Natural killer cell (primary cell): ENCODE measurements around the gene HPSE. TPM values are rescaled to one million over a fixed set of nuclear protein-coding genes. Genes with fewer than 3 reads are reported as not detected.

Experiments
- ATAC-seq, 3 donors: fragments of 150-1000 bp in 2 of 3; fragments of 200-7000 bp in 1 of 3; cut with Tn5 transposase; 1 replicate in 1 of 3; 2 replicates in 2 of 3; pipeline ENCODE4 v1.10.0; 2021; ENCODE audit warnings: mild to moderate bottlenecking in 2 of 3, moderate library complexity in 2 of 3
- DNase-seq, 2 donors: peaks; one replicate each; pipeline versions ENCODE4 v3.0.0 to v3.0.0-alpha.2; 2013 to 2021; ENCODE audit warnings: mixed read lengths in 1 of 2
- H3K27ac ChIP-seq: one replicate; pipeline ENCODE4 v1.5.1; 2013; ENCODE audit warnings: mild to moderate bottlenecking, low read length
- H3K27me3 ChIP-seq: one replicate; pipeline ENCODE4 v1.6.1; 2013; ENCODE audit warnings: low read length; ENCODE audit not compliant: control insufficient read depth, insufficient read depth
- H3K36me3 ChIP-seq: one replicate; pipeline ENCODE4 v1.6.1; 2013; ENCODE audit warnings: low read length; ENCODE audit not compliant: control insufficient read depth, insufficient read depth
- H3K4me1 ChIP-seq: one replicate; pipeline ENCODE4 v1.6.1; 2013; ENCODE audit warnings: low read length; ENCODE audit not compliant: control insufficient read depth, insufficient read depth
- H3K4me3 ChIP-seq: one replicate; pipeline ENCODE4 v1.5.1; 2013; ENCODE audit warnings: low read length
- H3K9me3 ChIP-seq: one replicate; pipeline ENCODE4 v1.6.1; 2013; ENCODE audit warnings: low read length; ENCODE audit not compliant: control insufficient read depth, insufficient read depth
- H3K27ac Mint-ChIP-seq, 2 donors: one replicate each; pipeline ENCODE4 v1.8.0; 2022; ENCODE audit warnings: mild to moderate bottlenecking in 2 of 2, mixed read lengths in 2 of 2, moderate library complexity in 1 of 2
- H3K27me3 Mint-ChIP-seq, 2 donors: one replicate each; pipeline ENCODE4 v1.8.0; 2022; ENCODE audit warnings: low read depth in 2 of 2, mixed read lengths in 2 of 2
- H3K36me3 Mint-ChIP-seq: one replicate; pipeline ENCODE4 v1.8.0; 2022; ENCODE audit warnings: mixed read lengths
- H3K4me1 Mint-ChIP-seq, 2 donors: one replicate each; pipeline ENCODE4 v1.8.0; 2022; ENCODE audit warnings: mixed read lengths in 2 of 2
- H3K4me3 Mint-ChIP-seq: one replicate; pipeline ENCODE4 v1.8.0; 2022; ENCODE audit warnings: mild to moderate bottlenecking, moderate library complexity, mixed read lengths
- H3K9me3 Mint-ChIP-seq, 2 donors: one replicate each; pipeline ENCODE4 v1.8.0; 2022; ENCODE audit warnings: mixed read lengths in 2 of 2
- CTCF ChIP-seq: fragments of 200-600 bp; IDR thresholded peaks from one replicate; pipeline ENCODE4 v1.8.0; 2022; ENCODE audit warnings: antibody characterized with exemption
- WGBS: methylation state at CpG from one replicate; pipeline ENCODE4 v1.1.7; 2013; ENCODE audit warnings: missing lambda C conversion rate; ENCODE audit not compliant: insufficient coverage; 5-methylcytosine and 5-hydroxymethylcytosine counted together
- intact Hi-C: fragments of 100-400 bp; cut with micrococcal nuclease; formaldehyde crosslinking; loops from one replicate; pipeline ENCODE4 v1.14.2; 2022
- total RNA-seq, 4 donors: library from RNA; stranded (reverse); fragments of 120-200 nt in 1 of 4; gene quantifications; one replicate each; pipeline versions ENCODE4 v1.2.3 to v1.2.4, GENCODE V29; 2013 to 2022

The HPSE gene
- total RNA-seq, 3 donors from 2014 or later (not counting 1 experiment from before 2014, with no cell fraction given) = 0.89 to 2.6 (median 1.5) TPM

GRCh38 chr4:83342476-83342875, 7.8 kb upstream of the HPSE start:
- Mint-ChIP-seq H3K9me3 (no peaks in the 10 kb centered on the region), H3K27me3 (peaks cover 24 to 33% of the 10 kb centered on the region in 2 donors), H3K36me3 (no peaks in the 10 kb centered on the region), H3K4me1 (peaks cover 21 to 23% of the 10 kb centered on the region in 2 donors), H3K4me3 (no peak overlapping the region), H3K27ac (no peak overlapping the region)
- DNase-seq = no peak
- intact Hi-C loops = no loop called here
- Histone ChIP-seq H3K27me3 (peaks cover 9% of the 10 kb centered on the region), H3K4me1 (peaks cover 13% of the 10 kb centered on the region), H3K4me3 (no peak overlapping the region), H3K27ac (no peak overlapping the region), H3K9me3 (peaks cover 20% of the 10 kb centered on the region), H3K36me3 (no peaks in the 10 kb centered on the region)
- no peak for TF ChIP-seq CTCF
- WGBS = 58% methylated on average over 2 of the region's 3 CpGs
- no peak for ATAC-seq

GRCh38 chr4:83340692-83341343, 6.2 kb upstream of the HPSE start:
- H3K9me3 Mint-ChIP-seq = no peaks in the 10 kb centered on the region
- H3K4me1 ChIP-seq = peaks cover 13% of the 10 kb centered on the region
- no peak overlapping the region for H3K27ac ChIP-seq
- peak overlapping the region; percentile 32 for H3K4me3 Mint-ChIP-seq
- intact Hi-C loops = no loop called here
- peak overlapping the region; percentile 12 to 75 for H3K27ac Mint-ChIP-seq
- no peak for TF ChIP-seq CTCF
- WGBS = 0% methylated on average over 1 of the region's 2 CpGs
- peaks cover 23 to 25% of the 10 kb centered on the region in 2 donors for H3K4me1 Mint-ChIP-seq
- H3K27me3 Mint-ChIP-seq = peaks cover 26 to 42% of the 10 kb centered on the region in 2 donors
- H3K9me3 ChIP-seq = peaks cover 11% of the 10 kb centered on the region
- ATAC-seq (peak; percentile 67 to 93 (median 93)), DNase-seq (peak in 1 of 2 donors; percentile 63)
- no peak overlapping the region for H3K4me3 ChIP-seq
- H3K27me3 ChIP-seq = peaks cover 9% of the 10 kb centered on the region
- no peaks in the 10 kb centered on the region for H3K36me3 ChIP-seq
- no peaks in the 10 kb centered on the region for H3K36me3 Mint-ChIP-seq

- 97% methylated on average over 5 of the region's 6 CpGs for WGBS
- no peak overlapping the region for H3K27ac ChIP-seq
- H3K4me3 Mint-ChIP-seq = no peak overlapping the region
These were observed 4.9 kb upstream of the HPSE start for GRCh38 chr4:83339573-83339972.

More at GRCh38 chr4:83339573-83339972, 4.9 kb upstream of the HPSE start:
- Mint-ChIP-seq H3K4me1 (peaks cover 33 to 37% of the 10 kb centered on the region in 2 donors), H3K27ac (no peak overlapping the region), H3K36me3 (no peaks in the 10 kb centered on the region), H3K9me3 (no peaks in the 10 kb centered on the region), H3K27me3 (peaks cover 31 to 47% of the 10 kb centered on the region in 2 donors)
- intact Hi-C loops = no loop called here
- DNase-seq = no peak
- TF ChIP-seq CTCF = no peak
- H3K4me1 ChIP-seq = peaks cover 22% of the 10 kb centered on the region
- no peak overlapping the region for H3K4me3 ChIP-seq
- peaks cover 11% of the 10 kb centered on the region for H3K9me3 ChIP-seq
- no peaks in the 10 kb centered on the region for H3K36me3 ChIP-seq
- ATAC-seq = no peak
- H3K27me3 ChIP-seq = peaks cover 7% of the 10 kb centered on the region
